Caco-2 (cell line): ENCODE results near the gene THG1L. TPM values are rescaled to one million over a fixed set of nuclear protein-coding genes. Genes with fewer than 3 reads are reported as not detected.

Experiments
- BruUV-seq: library from RNA; stranded (reverse); fragments of 400-500 nt; replicated peaks from 2 replicates; lab custom pipeline; 2021; lab: Mats Ljungman, UMichigan
- CTCF ChIA-PET: fragments of 300-600 bp; sonication (Branson Sonifier 250); formaldehyde crosslinking; loops from one replicate; lab custom pipeline; 2022; ENCODE audit warnings: antibody characterized with exemption; lab: Charles Lee
- POLR2A ChIA-PET: fragments of 300-600 bp; sonication (Branson Sonifier 250); formaldehyde crosslinking; loops from one replicate; lab custom pipeline; 2022; ENCODE audit warnings: antibody characterized with exemption; lab: Charles Lee
- DNase-seq, 2 experiments: peaks; one replicate each; pipeline versions ENCODE4 v3.0.0 to v3.0.0-alpha.2; 2020 to 2022
- H3K27me3 ChIP-seq: replicated peaks from 2 replicates; pipeline ENCODE4 v1.6.0; 2011; ENCODE audit warnings: low read length; ENCODE audit not compliant: control insufficient read depth, insufficient read depth
- H3K36me3 ChIP-seq: 2 replicates; pipeline ENCODE4 v1.5.1; 2011; ENCODE audit warnings: low read length; ENCODE audit not compliant: control insufficient read depth, insufficient read depth
- H3K4me1 ChIP-seq: fragments of 250-450 bp; sonication (Bioruptor Pico); 2 replicates; pipeline ENCODE4 v1.5.1; 2020; ENCODE audit warnings: mild to moderate bottlenecking
- H3K4me3 ChIP-seq: 2 replicates; pipeline ENCODE4 v1.5.1; 2011; ENCODE audit warnings: low read depth, mild to moderate bottlenecking, control low read depth, low read length
- H3K9me3 ChIP-seq: fragments of 250-450 bp; sonication (Bioruptor Pico); 2 replicates; pipeline ENCODE4 v1.5.1; 2020; ENCODE audit warnings: mild to moderate bottlenecking, moderate library complexity
- H3K27ac Mint-ChIP-seq: one replicate; pipeline ENCODE4 v1.8.0; 2022; ENCODE audit warnings: mixed read lengths; ENCODE audit not compliant: unreplicated experiment
- H3K27me3 Mint-ChIP-seq: one replicate; pipeline ENCODE4 v1.8.0; 2022; ENCODE audit warnings: mixed read lengths; ENCODE audit not compliant: insufficient read depth, unreplicated experiment
- H3K36me3 Mint-ChIP-seq: one replicate; pipeline ENCODE4 v1.8.0; 2022; ENCODE audit warnings: mild to moderate bottlenecking, mixed read lengths; ENCODE audit not compliant: insufficient read depth, unreplicated experiment
- H3K4me1 Mint-ChIP-seq: one replicate; pipeline ENCODE4 v1.8.0; 2022; ENCODE audit warnings: low read depth, mixed read lengths; ENCODE audit not compliant: unreplicated experiment
- H3K4me3 Mint-ChIP-seq: one replicate; pipeline ENCODE4 v1.8.0; 2022; ENCODE audit warnings: mild to moderate bottlenecking, moderate library complexity, mixed read lengths; ENCODE audit not compliant: unreplicated experiment
- H3K9me3 Mint-ChIP-seq: one replicate; pipeline ENCODE4 v1.8.0; 2022; ENCODE audit warnings: mixed read lengths; ENCODE audit not compliant: unreplicated experiment
- CTCF ChIP-seq, 2 experiments: fragments of 200-600 bp in 1 of 2; IDR thresholded peaks; 1 replicate in 1 of 2; 2 replicates in 1 of 2; pipeline versions ENCODE4 v1.5.1 to v1.8.0; 2011 to 2022; ENCODE audit warnings: antibody characterized with exemption in 1 of 2, control low read depth in 1 of 2, inconsistent platforms in 1 of 2, low read depth in 1 of 2, low read length in 1 of 2, mild to moderate bottlenecking in 1 of 2, moderate library complexity in 1 of 2; ENCODE audit not compliant: insufficient read depth in 1 of 2, severe bottlenecking in 1 of 2, unreplicated experiment in 1 of 2
- intact Hi-C: fragments of 100-400 bp; cut with micrococcal nuclease; formaldehyde crosslinking; loops from one replicate; pipeline ENCODE4 v1.10.0; 2022; ENCODE audit not compliant: unreplicated experiment
- total RNA-seq: library from RNA; stranded (reverse); gene quantifications from 2 replicates; pipeline ENCODE4 v1.2.3, GENCODE V29; 2022

Gene THG1L
- total RNA-seq, 1 experiment from 2014 or later, result 19.8 TPM

- H3K9me3 ChIP-seq, result no peaks in the 10 kb centered on the region
- intact Hi-C loops, result no loop called here
- ChIA-PET CTCF (no interaction called here), POLR2A (no interaction called here)
- H3K4me3 ChIP-seq, result no peak overlapping the region
- Mint-ChIP-seq H3K4me3 (no peak overlapping the region), H3K9me3 (no peaks in the 10 kb centered on the region), H3K27me3 (no peaks in the 10 kb centered on the region), H3K4me1 (no peaks in the 10 kb centered on the region), H3K27ac (no peak overlapping the region), H3K36me3 (no peaks in the 10 kb centered on the region)
- no peaks in the 10 kb centered on the region for H3K4me1 ChIP-seq
- H3K36me3 ChIP-seq, result peaks cover 3% of the 10 kb centered on the region; the same call in 1 of the 2 replicates
- TF ChIP-seq CTCF (IDR thresholded peaks at IDR 0.05; ENCODE audit: insufficient read depth in 1 of 2, low read depth in 1 of 2, low read length in 1 of 2, severe bottlenecking in 1 of 2, unreplicated experiment in 1 of 2), result no peak
- BruUV-seq, result no TSS peak
- no peak for DNase-seq
- no peaks in the 10 kb centered on the region for H3K27me3 ChIP-seq
These were observed 24.9 kb downstream of the THG1L start for GRCh38 chr5:157756122-157756521.

DNA sequence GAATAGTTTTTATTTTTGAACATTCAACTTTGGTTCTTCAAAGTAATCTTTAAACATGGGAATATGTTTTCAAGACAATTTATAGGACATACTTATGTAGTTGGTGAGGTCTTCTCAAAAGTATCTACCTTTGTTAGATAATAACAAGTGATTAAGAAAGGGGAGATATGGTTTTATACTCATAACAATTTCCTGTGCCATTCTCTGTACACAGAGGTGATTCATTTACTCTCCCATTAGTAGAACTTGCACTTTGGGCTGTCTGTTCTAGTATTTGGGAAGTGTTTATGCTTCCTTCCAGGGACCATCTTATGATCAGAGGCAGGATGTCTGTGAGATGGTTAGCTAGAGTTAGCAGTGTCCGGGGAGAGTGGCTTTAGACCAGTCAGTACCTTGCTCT is 27.5 kb downstream of the THG1L start:
- CTCF ChIA-PET, result no interaction called here
- H3K27me3 ChIP-seq, result no peaks in the 10 kb centered on the region
- TF ChIP-seq CTCF (IDR thresholded peaks at IDR 0.05; ENCODE audit: insufficient read depth in 1 of 2, low read depth in 1 of 2, low read length in 1 of 2, severe bottlenecking in 1 of 2, unreplicated experiment in 1 of 2), result no peak
- H3K36me3 ChIP-seq, result peaks cover 1% of the 10 kb centered on the region; the same call in 1 of the 2 replicates
- intact Hi-C loops, result no loop called here
- H3K4me1 ChIP-seq, result no peaks in the 10 kb centered on the region
- POLR2A ChIA-PET, result no interaction called here
- no peak for DNase-seq
- no peaks in the 10 kb centered on the region for H3K9me3 ChIP-seq
- Mint-ChIP-seq H3K36me3 (no peaks in the 10 kb centered on the region), H3K27ac (no peak overlapping the region), H3K4me3 (no peak overlapping the region), H3K9me3 (no peaks in the 10 kb centered on the region), H3K4me1 (no peaks in the 10 kb centered on the region), H3K27me3 (no peaks in the 10 kb centered on the region)
- BruUV-seq, result no TSS peak
- H3K4me3 ChIP-seq, result no peak overlapping the region

DNA sequence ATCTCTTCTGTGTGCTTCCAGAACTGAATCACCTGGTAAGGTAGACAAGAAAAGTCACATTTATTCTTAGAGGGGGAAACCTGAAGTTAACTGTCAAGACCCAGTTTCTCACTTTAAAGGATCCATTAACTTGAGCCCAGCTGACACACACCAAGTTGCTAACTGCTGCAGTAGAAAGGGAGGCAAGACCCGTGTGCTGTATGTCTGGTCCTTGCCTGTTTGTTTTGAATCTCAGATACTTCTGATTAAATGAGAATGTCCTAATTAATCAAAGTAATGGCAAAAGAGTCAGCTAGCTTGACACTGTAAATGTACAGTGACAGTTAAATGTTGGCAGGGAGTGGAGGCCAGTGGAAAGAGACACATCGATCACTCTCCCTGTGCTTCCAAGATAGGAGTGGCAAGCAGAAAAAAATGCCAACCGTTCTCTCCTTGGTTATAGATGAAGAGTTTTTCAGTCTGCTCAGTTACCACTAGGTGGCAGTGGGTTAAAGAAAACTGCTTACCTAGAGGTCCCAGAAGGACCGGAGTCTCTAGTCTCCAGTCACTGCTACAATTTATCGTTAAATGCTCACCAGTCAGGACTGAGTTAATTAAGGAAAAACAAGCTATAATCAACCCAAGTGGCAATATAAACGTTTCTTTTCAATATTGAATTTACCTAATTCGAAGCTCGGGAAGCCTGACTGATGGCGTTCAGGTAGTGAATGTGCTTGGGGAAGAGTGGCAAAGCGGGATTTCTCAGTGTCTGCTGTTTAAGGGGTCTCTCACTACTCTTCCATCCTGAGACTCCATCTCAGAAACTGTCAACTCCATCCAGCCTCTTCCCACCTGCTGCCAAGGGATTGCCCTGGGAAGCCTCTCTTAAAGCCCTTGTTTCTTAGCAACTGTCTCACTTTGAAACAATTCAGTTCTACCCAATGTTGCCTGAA is 30.7 kb downstream of the THG1L start:
- peak; percentile 70 to 80 for TF ChIP-seq CTCF (IDR thresholded peaks at IDR 0.05; ENCODE audit: insufficient read depth in 1 of 2, low read depth in 1 of 2, low read length in 1 of 2, severe bottlenecking in 1 of 2, unreplicated experiment in 1 of 2)
- Histone ChIP-seq H3K27me3 (no peaks in the 10 kb centered on the region), H3K36me3 (peaks cover 1% of the 10 kb centered on the region; the same call in 1 of the 2 replicates), H3K4me3 (no peak overlapping the region), H3K9me3 (no peaks in the 10 kb centered on the region), H3K4me1 (no peaks in the 10 kb centered on the region)
- peak; percentile 44 to 53 for DNase-seq
- ChIA-PET POLR2A (interaction anchor here (0.6 kb wide), 1 partner anchor 202 kb away, joined by 3 read pairs; no protein-coding TSS in a partner anchor), CTCF (interaction anchor here (0.6 to 0.9 kb wide), 2 partner anchors 18 to 67 kb away, joined by 3 to 4 read pairs; partner anchors contain the start of gene LSM11)
- no peaks in the 10 kb centered on the region for H3K27me3 Mint-ChIP-seq
- no peaks in the 10 kb centered on the region for H3K4me1 Mint-ChIP-seq
- no TSS peak for BruUV-seq
- no peaks in the 10 kb centered on the region for H3K9me3 Mint-ChIP-seq
- H3K27ac Mint-ChIP-seq, result no peak overlapping the region
- intact Hi-C loops, result loop anchor here (1.0 to 10.0 kb wide), 4 partner anchors 157 to 1373 kb away; no protein-coding TSS in a partner anchor
- no peaks in the 10 kb centered on the region for H3K36me3 Mint-ChIP-seq
- no peak overlapping the region for H3K4me3 Mint-ChIP-seq
